ENCODE data around the gene SMOC1. TPM values are rescaled to one million over a fixed set of nuclear protein-coding genes. Genes with fewer than 3 reads are reported as not detected.

The SMOC1 gene
- total RNA-seq, 1 experiment from 2014 or later = 22.9 TPM

GRCh38 chr14:70022771-70023445 is 143.7 kb downstream of the SMOC1 start:
- no peak for DNase-seq (ENCODE audit: unreplicated experiment)
- no peak for TF ChIP-seq CTCF (IDR thresholded peaks at IDR 0.05; ENCODE audit: unreplicated experiment)
- intact Hi-C loops (cut with micrococcal nuclease) = no loop called here
- H3K27ac Mint-ChIP-seq (ENCODE audit: low read depth, unreplicated experiment) = no peak overlapping the region
- H3K4me3 Mint-ChIP-seq (ENCODE audit: unreplicated experiment) = no peak overlapping the region
- H3K4me1 Mint-ChIP-seq (ENCODE audit: insufficient read depth, unreplicated experiment) = peaks cover 10% of the 10 kb centered on the region
- POLR2A ChIA-PET = no interaction called here
- H3K27me3 Mint-ChIP-seq (ENCODE audit: insufficient read depth, unreplicated experiment) = no peaks in the 10 kb centered on the region
- no peaks in the 10 kb centered on the region for H3K9me3 Mint-ChIP-seq (ENCODE audit: unreplicated experiment)
- CTCF ChIA-PET = interaction anchor here (0.6 to 2.8 kb wide), 4 partner anchors 27 to 205 kb away, joined by 3 to 13 read pairs (median 3); no protein-coding TSS in a partner anchor
- BruUV-seq (replicated peaks) = no TSS peak
- no peaks in the 10 kb centered on the region for H3K36me3 Mint-ChIP-seq (ENCODE audit: insufficient read depth, unreplicated experiment)

GRCh38 chr14:70023871-70024270 is 144.7 kb downstream of the SMOC1 start:
- H3K9me3 Mint-ChIP-seq (ENCODE audit: unreplicated experiment) = no peaks in the 10 kb centered on the region
- ChIA-PET CTCF (interaction anchor here (0.7 to 2.8 kb wide), 2 partner anchors 136 to 206 kb away, joined by 4 to 13 read pairs; no protein-coding TSS in a partner anchor), POLR2A (interaction anchor here (0.7 kb wide), 1 partner anchor 207 kb away, joined by 3 read pairs; no protein-coding TSS in a partner anchor)
- no TSS peak for BruUV-seq (replicated peaks)
- no peak for DNase-seq (ENCODE audit: unreplicated experiment)
- TF ChIP-seq CTCF (IDR thresholded peaks at IDR 0.05; ENCODE audit: unreplicated experiment) = no peak
- no peaks in the 10 kb centered on the region for H3K27me3 Mint-ChIP-seq (ENCODE audit: insufficient read depth, unreplicated experiment)
- no peak overlapping the region for H3K4me3 Mint-ChIP-seq (ENCODE audit: unreplicated experiment)
- H3K4me1 Mint-ChIP-seq (ENCODE audit: insufficient read depth, unreplicated experiment) = peaks cover 5% of the 10 kb centered on the region
- no peak overlapping the region for H3K27ac Mint-ChIP-seq (ENCODE audit: low read depth, unreplicated experiment)
- intact Hi-C loops (cut with micrococcal nuclease) = no loop called here
- no peaks in the 10 kb centered on the region for H3K36me3 Mint-ChIP-seq (ENCODE audit: insufficient read depth, unreplicated experiment)

- H3K4me3 Mint-ChIP-seq (ENCODE audit: unreplicated experiment) = no peak overlapping the region
- H3K27me3 Mint-ChIP-seq (ENCODE audit: insufficient read depth, unreplicated experiment) = no peaks in the 10 kb centered on the region
- intact Hi-C loops (cut with micrococcal nuclease) = loop anchor here (1.0 to 5.0 kb wide), 4 partner anchors 44 to 441 kb away; no protein-coding TSS in a partner anchor
- CTCF ChIA-PET = interaction anchor here (0.6 to 3.3 kb wide), 51 partner anchors 9 to 446 kb away, joined by 3 to 77 read pairs (median 5); partner anchors contain the start of gene SMOC1
- DNase-seq (ENCODE audit: unreplicated experiment) = peak; percentile 64
- BruUV-seq (replicated peaks) = no TSS peak
- POLR2A ChIA-PET = interaction anchor here (1.0 to 1.1 kb wide), 4 partner anchors 9 to 209 kb away, joined by 3 to 5 read pairs (median 3); partner anchors contain the start of gene SMOC1
- no peak overlapping the region for H3K27ac Mint-ChIP-seq (ENCODE audit: low read depth, unreplicated experiment)
- peak; percentile 95 for TF ChIP-seq CTCF (IDR thresholded peaks at IDR 0.05; ENCODE audit: unreplicated experiment)
- no peaks in the 10 kb centered on the region for H3K9me3 Mint-ChIP-seq (ENCODE audit: unreplicated experiment)
- peaks cover 6% of the 10 kb centered on the region for H3K36me3 Mint-ChIP-seq (ENCODE audit: insufficient read depth, unreplicated experiment)
- H3K4me1 Mint-ChIP-seq (ENCODE audit: insufficient read depth, unreplicated experiment) = peaks cover 8% of the 10 kb centered on the region
Measured at GRCh38 chr14:70027785-70028428, 148.7 kb downstream of the SMOC1 start.
